Erythroblast (primary cell): Measurements from ENCODE around the gene GLTP.

Experiments used
- DNase-seq, 2 experiments: peaks; one replicate each; lab custom pipeline; 2025; lab: John Stamatoyannopoulos, UW
- GATA1 ChIP-seq: IDR thresholded peaks from 2 replicates; pipeline ENCODE4 v1.6.1; 2011; ENCODE audit warnings: low read depth, mild to moderate bottlenecking, control low read depth, low read length, moderate library complexity
- POLR2A ChIP-seq: IDR thresholded peaks from 2 replicates; pipeline ENCODE4 v1.6.1; 2011; ENCODE audit warnings: mild to moderate bottlenecking, low read length

The GLTP gene

DNA sequence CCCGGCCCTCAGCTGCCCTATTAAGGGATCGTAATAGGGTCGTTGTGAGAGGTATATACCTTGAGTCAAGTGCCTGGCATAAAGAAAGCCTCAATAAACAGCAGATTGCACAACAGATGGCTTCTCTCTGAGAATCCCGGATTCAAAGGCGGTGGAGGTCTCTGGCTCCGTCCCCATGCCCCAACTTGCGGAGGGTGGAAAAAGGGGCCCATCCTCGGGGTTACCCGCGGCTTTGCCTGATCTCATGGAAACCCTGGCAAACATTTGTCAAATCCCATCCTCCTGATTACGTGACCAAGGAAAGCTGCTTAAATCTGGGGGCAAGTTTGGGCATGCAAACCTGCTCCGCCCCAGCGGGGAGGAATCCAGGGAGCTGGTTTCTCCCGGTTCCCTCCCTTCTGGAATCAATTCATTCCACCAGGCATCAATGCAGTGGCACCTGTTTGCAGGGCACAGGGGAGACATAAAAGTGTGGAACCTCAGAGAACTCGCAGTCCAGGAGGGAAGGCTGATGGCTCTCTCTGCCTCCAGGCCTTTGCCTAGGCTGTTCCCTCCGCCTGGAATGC, 59.4 kb downstream of the GLTP start:
- no peak for DNase-seq
- no peak for TF ChIP-seq POLR2A

DNA sequence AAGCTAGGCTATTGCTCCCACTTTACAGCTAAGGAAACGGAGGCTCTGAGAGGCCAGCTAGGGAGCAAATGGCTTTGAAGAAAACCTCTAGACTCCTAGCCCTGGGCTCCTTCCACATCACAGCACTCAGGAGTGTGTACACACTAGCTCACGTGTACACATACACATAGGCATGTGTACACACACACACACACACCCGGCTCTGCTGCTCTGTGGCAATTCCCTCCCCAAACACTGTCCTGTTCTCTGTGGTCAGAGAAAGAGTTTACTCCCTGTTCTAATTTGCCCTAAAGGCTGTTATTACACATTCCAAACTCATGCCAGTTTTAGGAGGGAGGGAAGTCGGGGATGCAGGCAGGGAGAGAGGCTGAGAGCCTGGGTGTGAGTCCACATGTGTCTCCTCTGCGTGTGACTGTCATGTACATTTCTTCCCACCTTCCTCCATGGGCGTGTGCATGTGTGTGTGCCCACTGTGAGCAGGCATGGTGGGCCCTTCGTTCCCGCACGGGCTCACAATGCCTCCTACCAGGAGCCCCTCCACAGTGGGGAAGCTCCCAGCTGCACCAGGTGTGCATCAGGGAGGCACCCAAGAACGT, 61.3 kb downstream of the GLTP start:
- DNase-seq: no peak
- no peak for TF ChIP-seq GATA1

DNA sequence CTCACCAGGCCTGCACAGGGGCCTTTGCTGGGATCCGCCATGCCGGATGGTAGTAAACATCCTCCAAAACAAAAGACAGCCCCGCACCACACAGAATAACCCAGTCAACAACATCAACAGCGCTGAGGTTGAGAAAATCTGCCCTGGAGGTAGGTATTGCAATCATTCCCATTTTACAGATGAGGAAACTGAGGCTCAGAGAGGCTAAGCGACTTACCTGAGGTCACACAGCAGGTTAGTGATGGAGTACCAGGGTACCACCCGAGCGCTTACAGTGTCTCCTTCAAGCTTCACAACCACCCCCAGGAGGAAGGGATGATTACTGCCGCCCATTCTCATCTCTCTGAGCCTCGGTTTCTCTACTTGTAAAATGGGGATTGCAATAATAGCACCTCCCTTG, 62.1 kb downstream of the GLTP start:
- no peak for TF ChIP-seq POLR2A
- no peak for DNase-seq

DNA sequence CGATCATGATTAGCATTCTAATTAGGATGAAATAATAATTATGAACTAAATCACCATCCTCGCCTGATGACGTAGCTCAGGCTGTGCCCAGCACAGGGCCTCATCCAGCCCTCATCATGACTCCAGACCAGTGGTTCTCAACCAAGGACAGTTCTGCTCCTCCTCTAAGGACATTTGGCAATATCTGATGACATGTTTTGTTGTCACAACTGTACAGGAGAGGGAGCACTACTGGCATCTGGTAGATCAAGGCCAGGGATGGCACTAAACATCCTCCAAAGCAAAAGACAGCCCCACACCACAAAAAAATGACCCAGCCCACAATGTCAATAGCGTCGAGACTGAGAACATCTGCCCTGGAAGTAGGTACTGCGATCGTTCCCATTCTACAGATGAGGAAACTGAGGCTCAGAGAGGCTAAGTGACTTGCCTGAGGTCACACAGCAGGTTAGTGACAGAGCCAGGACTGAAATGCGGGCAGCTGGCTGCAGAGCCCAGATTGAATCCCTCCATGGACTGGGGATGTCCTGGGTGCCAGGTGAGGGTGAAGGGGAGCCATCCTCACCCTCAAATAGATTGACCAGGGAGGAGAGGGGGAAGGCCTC, 62.6 kb downstream of the GLTP start:
- DNase-seq: no peak
- TF ChIP-seq GATA1: no peak
- no peak for TF ChIP-seq POLR2A

DNA sequence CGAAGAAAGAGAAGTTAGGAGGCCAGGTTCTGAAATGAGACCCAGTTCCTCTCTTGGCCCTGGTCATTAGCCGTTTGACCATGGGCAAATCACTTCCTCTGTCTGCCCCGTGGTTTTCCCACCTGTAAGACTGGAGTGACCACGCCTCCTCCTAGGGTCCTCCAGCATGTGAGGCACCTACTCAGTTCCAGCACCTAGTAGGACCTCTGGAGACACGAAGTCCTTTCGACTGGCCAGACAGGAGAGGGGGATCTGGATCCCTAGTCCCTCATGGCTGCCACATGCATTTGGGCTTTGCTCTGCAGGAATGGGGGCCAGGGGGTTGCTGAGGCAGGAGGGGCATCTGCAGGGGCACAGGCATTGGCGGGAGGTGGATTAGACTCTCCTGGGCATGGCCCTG, 63.5 kb downstream of the GLTP start:
- TF ChIP-seq POLR2A (no peak), GATA1 (no peak)
- no peak for DNase-seq

DNA sequence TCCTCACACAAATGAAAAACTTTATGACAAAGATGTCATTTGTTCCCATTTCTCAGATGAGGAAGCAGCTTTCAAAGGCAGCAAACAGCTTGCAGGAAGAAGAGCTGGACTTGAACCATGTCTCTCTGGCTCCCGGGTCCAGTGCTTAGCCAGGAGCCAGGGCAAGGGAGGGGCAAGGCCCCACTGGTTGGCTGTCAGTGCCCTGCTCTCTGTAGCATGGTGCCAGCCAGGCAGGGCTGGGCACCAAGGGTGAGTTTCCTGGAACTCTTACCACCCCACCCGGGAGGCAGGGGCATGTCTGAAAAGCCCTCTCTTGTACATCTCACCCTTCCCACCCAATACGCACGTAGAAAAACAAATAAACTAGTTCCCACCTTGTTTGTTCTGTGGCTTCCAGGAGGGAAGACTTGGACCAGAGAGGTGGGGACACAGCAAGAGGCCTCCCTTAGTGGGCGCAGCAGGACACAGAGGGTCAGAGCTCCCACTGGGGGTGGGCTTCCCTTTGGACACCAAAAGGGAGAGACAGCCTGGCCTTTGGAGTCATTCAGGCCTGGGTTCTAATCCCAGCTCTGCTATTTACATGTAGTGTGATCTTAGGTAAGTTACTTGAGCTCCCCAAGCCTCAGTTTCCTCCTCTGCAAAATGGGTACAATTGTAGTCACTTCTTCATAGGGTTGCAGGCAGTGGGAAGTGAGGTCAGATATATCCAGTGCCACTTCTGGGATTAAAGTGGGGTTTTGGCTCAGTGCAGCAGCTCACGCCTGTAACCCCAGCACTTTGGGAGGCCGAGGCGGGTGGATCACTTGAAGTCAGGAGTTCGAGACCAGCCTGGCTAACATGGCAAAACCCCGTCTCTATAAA, 64.4 kb downstream of the GLTP start:
- DNase-seq: no peak
- TF ChIP-seq POLR2A: no peak
- no peak for TF ChIP-seq GATA1

DNA sequence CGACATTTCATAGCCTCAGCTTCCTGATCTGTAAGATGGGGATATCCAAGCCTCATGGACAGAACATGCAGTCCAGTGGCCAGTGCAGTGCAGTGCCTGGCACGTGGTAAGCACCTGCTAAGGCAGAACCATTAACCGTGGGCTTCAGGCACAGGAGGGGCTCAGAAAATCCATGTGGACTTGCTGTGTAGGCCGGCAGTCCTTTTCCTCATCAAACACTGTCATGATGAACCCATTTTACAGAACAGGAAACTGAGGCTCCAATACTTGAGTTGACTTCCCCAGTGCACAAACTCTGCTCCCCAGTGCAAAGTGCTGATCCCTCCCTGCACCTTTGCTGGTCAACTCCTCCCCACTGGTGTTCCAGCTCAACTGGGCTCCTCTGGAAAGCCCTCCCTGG, 65.1 kb downstream of the GLTP start:
- TF ChIP-seq POLR2A: no peak
- DNase-seq: no peak

DNA sequence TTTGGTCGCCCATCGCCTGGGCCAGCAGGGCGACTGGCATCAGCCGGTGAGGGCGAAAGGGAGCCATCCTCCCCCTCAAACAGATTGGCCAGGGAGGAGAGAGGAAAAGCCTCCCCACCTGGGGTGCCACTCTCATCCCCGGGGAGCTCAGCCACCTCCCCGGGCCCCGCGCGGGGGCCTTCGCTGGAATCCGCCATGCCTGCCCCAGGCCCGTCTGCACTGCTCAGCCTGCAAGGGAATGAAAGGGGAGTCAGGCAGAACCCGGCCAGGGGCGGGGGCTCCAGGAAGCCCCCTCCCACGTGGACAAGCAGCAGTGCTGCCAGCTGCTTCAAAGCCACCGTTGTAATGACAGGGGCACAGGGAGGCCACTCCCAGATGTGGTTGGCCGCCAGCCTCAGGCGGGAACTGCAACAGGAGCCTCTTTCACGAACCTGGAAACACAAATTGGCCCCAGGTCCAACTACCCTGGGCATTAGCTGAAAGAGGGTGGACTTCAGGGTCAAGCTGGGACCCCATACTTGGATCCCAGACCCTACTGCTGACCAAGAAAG, 65.7 kb downstream of the GLTP start:
- no peak for TF ChIP-seq POLR2A
- DNase-seq: no peak

DNA sequence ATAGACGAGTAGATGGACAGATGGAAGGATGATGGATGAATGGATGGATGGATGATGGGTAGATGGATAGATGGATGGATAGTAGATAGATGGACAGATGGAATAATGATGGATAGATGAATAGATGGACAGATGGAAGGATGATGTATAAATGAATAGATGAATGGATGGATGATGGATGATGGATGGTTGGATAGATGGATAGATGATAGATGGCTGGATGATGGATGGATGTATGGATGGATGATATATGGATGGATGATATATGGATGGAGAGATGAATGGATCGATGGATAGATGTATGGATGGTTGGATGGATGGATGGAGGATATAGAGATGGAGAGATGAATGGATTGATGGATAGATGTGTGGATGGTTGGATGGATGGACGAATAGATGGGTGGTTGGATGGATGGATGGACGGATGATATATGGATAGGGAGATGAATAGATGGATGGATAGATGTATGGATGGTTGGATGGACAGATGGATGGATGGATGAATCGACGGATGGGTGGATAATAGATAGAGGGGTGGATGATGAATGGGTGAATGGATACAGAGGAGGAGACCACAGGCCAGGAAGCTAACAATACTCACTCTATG, 66.4 kb downstream of the GLTP start:
- no peak for TF ChIP-seq GATA1
- no peak for TF ChIP-seq POLR2A
- no peak for DNase-seq

DNA sequence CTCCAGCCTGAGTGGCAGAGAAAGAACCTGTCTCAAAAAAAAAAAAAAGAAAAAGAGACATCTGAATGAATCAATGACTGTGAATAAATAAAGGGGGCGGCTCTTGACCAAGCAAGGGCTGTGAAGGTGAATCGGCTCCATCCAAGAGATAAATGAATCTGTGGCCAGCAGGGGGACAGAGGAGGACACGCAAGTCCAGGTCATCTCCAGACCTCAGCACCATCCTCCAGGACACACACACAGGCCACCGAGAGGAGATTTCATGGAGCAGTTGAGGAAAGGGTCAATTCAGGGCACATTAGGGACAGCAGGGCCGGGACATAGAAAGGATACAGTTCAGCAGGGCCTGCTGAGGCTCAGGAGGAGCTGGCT, 68.7 kb downstream of the GLTP start:
- no peak for DNase-seq
- TF ChIP-seq GATA1 (no peak), POLR2A (no peak)

DNA sequence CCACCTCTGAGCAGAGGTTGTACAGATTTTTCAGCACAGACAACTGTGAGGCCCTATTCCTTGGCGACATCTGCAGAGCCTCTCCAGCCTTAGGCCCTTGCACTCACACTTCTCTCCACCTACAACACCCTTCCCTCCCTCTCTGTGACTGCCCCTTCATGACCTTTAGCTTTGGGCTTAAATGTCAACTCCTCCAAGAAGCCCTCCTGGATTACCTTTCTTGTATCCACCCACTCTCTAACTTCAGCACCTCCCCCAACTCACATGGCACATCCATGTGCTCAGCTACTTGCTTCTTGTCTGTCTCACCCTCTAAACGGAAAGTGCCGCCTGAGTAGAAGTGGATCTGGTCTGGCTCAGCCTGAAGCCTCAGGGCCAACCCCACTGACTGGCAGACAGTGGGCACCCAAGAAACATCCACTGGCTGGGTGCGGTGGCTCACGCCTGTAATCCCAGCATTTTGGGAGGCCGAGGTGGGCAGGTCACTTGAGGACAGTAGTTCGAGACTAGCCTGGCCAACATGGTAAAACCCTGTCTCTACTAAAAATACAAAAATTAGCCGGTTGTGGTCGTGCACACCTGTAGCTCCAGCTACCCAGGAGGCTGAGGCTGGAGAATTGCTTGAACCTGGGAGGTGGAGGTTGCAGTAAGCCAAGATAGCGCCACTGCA, 69.3 kb downstream of the GLTP start:
- TF ChIP-seq GATA1: no peak
- no peak for TF ChIP-seq POLR2A
- no peak for DNase-seq

DNA sequence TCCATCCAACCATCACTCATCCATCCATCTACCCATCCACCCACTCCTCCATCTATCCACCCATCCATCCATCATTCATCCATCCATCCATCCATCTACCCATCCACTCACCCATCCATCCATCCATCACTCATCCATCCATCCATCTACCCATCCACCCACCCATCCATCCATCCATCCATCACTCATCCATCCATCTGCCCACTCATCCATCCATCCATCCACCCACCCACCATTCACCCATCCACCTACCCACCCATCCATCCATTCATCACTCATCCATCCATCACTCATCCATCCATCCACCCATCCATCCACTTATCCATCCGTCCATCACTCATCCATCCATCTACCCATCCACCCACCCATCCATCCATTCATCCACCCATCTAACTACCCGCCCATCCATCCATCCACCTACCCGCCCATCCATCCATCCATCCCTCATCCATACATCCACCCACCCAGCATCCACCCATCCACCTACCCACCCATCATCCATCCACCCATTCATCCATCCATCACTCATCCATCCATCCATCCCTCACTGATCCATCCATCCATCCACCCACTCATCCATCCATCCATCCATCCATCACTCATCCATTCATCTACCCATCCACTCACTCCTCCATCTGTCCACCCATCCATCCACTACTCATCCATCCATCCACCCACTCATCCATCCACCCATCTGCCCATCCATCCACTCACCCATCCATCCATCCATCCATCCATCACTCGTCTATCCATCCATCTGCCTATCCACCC, 71.3 kb downstream of the GLTP start:
- TF ChIP-seq POLR2A (no peak), GATA1 (no peak)
- DNase-seq: no peak
